B cell (primary cell): ENCODE data around the gene PAH.

Experiments used
- EZH2 ChIP-seq: IDR thresholded peaks from 2 replicates; pipeline ENCODE4 v1.6.1; 2012; ENCODE audit warnings: borderline replicate concordance, low read depth, mild to moderate bottlenecking, moderate library complexity, low read length; ENCODE audit not compliant: insufficient read depth, poor library complexity, severe bottlenecking
- TF ChIP-seq, protein P1 (sequence below): fragments of 200-600 bp; IDR thresholded peaks from one replicate; pipeline ENCODE4 v1.8.0; 2022; ENCODE audit warnings: antibody characterized with exemption, mild to moderate bottlenecking

DNA sequence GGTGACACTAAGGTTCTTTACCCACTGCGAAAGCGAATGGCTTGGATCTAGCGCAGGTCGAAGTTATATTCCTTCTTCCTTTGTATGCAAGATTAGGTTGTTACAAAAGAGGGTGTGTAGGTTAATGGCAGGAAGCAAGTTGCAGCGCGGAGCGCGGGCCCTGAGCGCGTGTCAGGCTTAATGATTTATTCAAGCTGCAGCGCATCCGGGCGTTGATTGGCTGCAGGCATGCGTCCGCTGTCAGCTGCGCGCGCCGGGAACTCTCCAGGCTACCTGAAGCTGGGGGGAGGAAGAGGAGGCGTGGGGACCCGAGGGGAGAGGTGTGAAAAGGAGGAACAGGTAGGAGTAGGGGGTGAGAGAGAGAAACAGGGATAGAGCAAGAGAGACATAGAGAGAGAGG, 47.8 kb upstream of the PAH start:
- TF ChIP-seq, protein P1, sequence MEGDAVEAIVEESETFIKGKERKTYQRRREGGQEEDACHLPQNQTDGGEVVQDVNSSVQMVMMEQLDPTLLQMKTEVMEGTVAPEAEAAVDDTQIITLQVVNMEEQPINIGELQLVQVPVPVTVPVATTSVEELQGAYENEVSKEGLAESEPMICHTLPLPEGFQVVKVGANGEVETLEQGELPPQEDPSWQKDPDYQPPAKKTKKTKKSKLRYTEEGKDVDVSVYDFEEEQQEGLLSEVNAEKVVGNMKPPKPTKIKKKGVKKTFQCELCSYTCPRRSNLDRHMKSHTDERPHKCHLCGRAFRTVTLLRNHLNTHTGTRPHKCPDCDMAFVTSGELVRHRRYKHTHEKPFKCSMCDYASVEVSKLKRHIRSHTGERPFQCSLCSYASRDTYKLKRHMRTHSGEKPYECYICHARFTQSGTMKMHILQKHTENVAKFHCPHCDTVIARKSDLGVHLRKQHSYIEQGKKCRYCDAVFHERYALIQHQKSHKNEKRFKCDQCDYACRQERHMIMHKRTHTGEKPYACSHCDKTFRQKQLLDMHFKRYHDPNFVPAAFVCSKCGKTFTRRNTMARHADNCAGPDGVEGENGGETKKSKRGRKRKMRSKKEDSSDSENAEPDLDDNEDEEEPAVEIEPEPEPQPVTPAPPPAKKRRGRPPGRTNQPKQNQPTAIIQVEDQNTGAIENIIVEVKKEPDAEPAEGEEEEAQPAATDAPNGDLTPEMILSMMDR = no peak
- no peak for TF ChIP-seq EZH2
